CD4-positive, alpha-beta T cell (primary cell): ENCODE data around the gene MAPT. TPM values are rescaled to one million over a fixed set of nuclear protein-coding genes. Genes with fewer than 3 reads are reported as not detected.
"Not testable (repeated sequence)": the region's sequence is repeated elsewhere in the genome, so short reads cannot be mapped to it uniquely, and the experiment has no call there.

ENCODE experiments used
- ATAC-seq: fragments of 200-7000 bp; cut with Tn5 transposase; one replicate; pipeline ENCODE4 v1.10.0; 2022; ENCODE audit warnings: mild to moderate bottlenecking; ENCODE audit not compliant: poor library complexity
- CTCF ChIA-PET: fragments of 350-600 bp; sonication (Branson Sonifier 250); formaldehyde crosslinking; loops from one replicate; lab custom pipeline; 2021; ENCODE audit warnings: antibody characterized with exemption, inconsistent platforms; lab: Charles Lee
- POLR2A ChIA-PET: fragments of 350-600 bp; sonication (Branson Sonifier 250); formaldehyde crosslinking; loops from one replicate; lab custom pipeline; 2021; ENCODE audit warnings: antibody characterized with exemption, inconsistent platforms; lab: Charles Lee
- DNase-seq, 14 experiments: peaks; one replicate each; pipeline ENCODE4 v3.0.0-alpha.2; 2013 to 2020; ENCODE audit warnings: mixed read lengths in 2 of 14
- H3K27ac ChIP-seq, 2 donors: one replicate each; pipeline versions ENCODE4 v1.5.1 to v1.7.0; 2013; ENCODE audit warnings: low read length in 2 of 2, low read depth in 1 of 2, mild to moderate bottlenecking in 1 of 2
- H3K27me3 ChIP-seq, 2 experiments: 1 replicate in 1 of 2; 2 replicates in 1 of 2; pipeline versions ENCODE4 v1.6.1 to v1.7.0; 2013; ENCODE audit warnings: low read length in 2 of 2, control low read depth in 1 of 2, mild to moderate bottlenecking in 1 of 2, moderate library complexity in 1 of 2; ENCODE audit not compliant: insufficient read depth in 2 of 2, control insufficient read depth in 1 of 2
- H3K36me3 ChIP-seq: one replicate; pipeline ENCODE4 v1.6.1; 2013; ENCODE audit warnings: low read length, control low read depth; ENCODE audit not compliant: insufficient read depth
- H3K4me1 ChIP-seq: one replicate; pipeline ENCODE4 v1.6.1; 2013; ENCODE audit warnings: low read length, control low read depth; ENCODE audit not compliant: insufficient read depth
- H3K4me3 ChIP-seq: one replicate; pipeline ENCODE4 v1.5.1; 2013; ENCODE audit warnings: mild to moderate bottlenecking, low read length, moderate library complexity
- H3K9me3 ChIP-seq, 2 experiments: 1 replicate in 1 of 2; 2 replicates in 1 of 2; pipeline versions ENCODE4 v1.6.1 to v1.7.0; 2013; ENCODE audit warnings: low read length in 2 of 2, mild to moderate bottlenecking in 2 of 2, control low read depth in 1 of 2, moderate library complexity in 1 of 2; ENCODE audit not compliant: control insufficient read depth in 1 of 2, insufficient read depth in 1 of 2
- H3K27ac Mint-ChIP-seq: one replicate; pipeline ENCODE4 v1.8.0; 2020; ENCODE audit warnings: mixed read lengths
- H3K27me3 Mint-ChIP-seq: one replicate; pipeline ENCODE4 v1.8.0; 2021; ENCODE audit warnings: mixed read lengths
- H3K36me3 Mint-ChIP-seq: one replicate; pipeline ENCODE4 v1.8.0; 2021; ENCODE audit warnings: low read depth, mixed read lengths
- H3K4me1 Mint-ChIP-seq: one replicate; pipeline ENCODE4 v1.8.0; 2021; ENCODE audit warnings: low read depth, mixed read lengths
- H3K4me3 Mint-ChIP-seq: one replicate; pipeline ENCODE4 v1.8.0; 2020; ENCODE audit warnings: mild to moderate bottlenecking, mixed read lengths
- H3K9me3 Mint-ChIP-seq: one replicate; pipeline ENCODE4 v1.8.0; 2020; ENCODE audit warnings: mixed read lengths
- CTCF ChIP-seq: fragments of 200-600 bp; IDR thresholded peaks from one replicate; pipeline ENCODE4 v1.8.0; 2022; ENCODE audit warnings: antibody characterized with exemption, mild to moderate bottlenecking
- intact Hi-C, 2 experiments: fragments of 100-400 bp; cut with DNase I in 1 of 2; cut with micrococcal nuclease in 1 of 2; formaldehyde crosslinking; loops; one replicate each; pipeline versions ENCODE4 v1.15.1 to v1.9.0; 2023 to 2025; cut with DNase I, micrococcal nuclease
- total RNA-seq, 174 experiments: library from RNA in 2 of 174; stranded (reverse) in 2 of 174; gene quantifications; one replicate each; pipeline ENCODE4 v1.2.3 and lab custom pipeline; 2021 to 2026

The MAPT gene
- total RNA-seq, 2 experiments from 2014 or later = 0.41 to 0.53 TPM

- no peaks in the 10 kb centered on the region for H3K27me3 ChIP-seq
- no peak overlapping the region for H3K4me3 ChIP-seq
- H3K9me3 ChIP-seq = no peaks in the 10 kb centered on the region
- no peak for DNase-seq
- no peaks in the 10 kb centered on the region for H3K9me3 Mint-ChIP-seq
- intact Hi-C loops = loop anchor here (2.0 to 10.0 kb wide), 3 partner anchors 41 to 281 kb away; partner anchors contain the start of gene KANSL1 (in 1 of the 2)
- no peak overlapping the region for H3K4me3 Mint-ChIP-seq
- H3K27me3 Mint-ChIP-seq = peaks cover 5% of the 10 kb centered on the region
- TF ChIP-seq CTCF = no peak
- CTCF ChIA-PET = interaction anchor here (1.3 kb wide), 1 partner anchor 14 kb away, joined by 3 read pairs; no protein-coding TSS in a partner anchor
- ATAC-seq = no peak
- H3K27ac Mint-ChIP-seq = no peak overlapping the region
- no peaks in the 10 kb centered on the region for H3K36me3 ChIP-seq
- H3K4me1 Mint-ChIP-seq = no peaks in the 10 kb centered on the region
- POLR2A ChIA-PET = interaction anchor here (0.7 kb wide), 1 partner anchor 209 kb away, joined by 3 read pairs; no protein-coding TSS in a partner anchor
- no peak overlapping the region for H3K27ac ChIP-seq
- no peaks in the 10 kb centered on the region for H3K36me3 Mint-ChIP-seq
- H3K4me1 ChIP-seq = peaks cover 7% of the 10 kb centered on the region
Measured at GRCh38 chr17:46003907-46004748, 109.8 kb downstream of the MAPT start.

GRCh38 chr17:46006082-46006481, 111.7 kb downstream of the MAPT start:
- H3K27me3 ChIP-seq, H3K27ac Mint-ChIP-seq, POLR2A ChIA-PET, DNase-seq, H3K27me3 Mint-ChIP-seq, H3K4me3 Mint-ChIP-seq, H3K36me3 Mint-ChIP-seq, H3K9me3 ChIP-seq, H3K36me3 ChIP-seq, H3K4me1 ChIP-seq, ATAC-seq, CTCF ChIA-PET, H3K9me3 Mint-ChIP-seq, H3K4me1 Mint-ChIP-seq, H3K27ac ChIP-seq, H3K4me3 ChIP-seq: not testable (repeated sequence)
- intact Hi-C loops = loop anchor here (10.0 kb wide), 1 partner anchor 279 kb away; no protein-coding TSS in a partner anchor

GRCh38 chr17:46007461-46007965, 113.2 kb downstream of the MAPT start:
- no peaks in the 10 kb centered on the region for H3K4me1 Mint-ChIP-seq
- POLR2A ChIA-PET = no interaction called here

More at GRCh38 chr17:46007461-46007965, 113.2 kb downstream of the MAPT start:
- Mint-ChIP-seq H3K4me3 (no peak overlapping the region), H3K27ac (no peak overlapping the region), H3K27me3 (peaks cover 5% of the 10 kb centered on the region), H3K36me3 (no peaks in the 10 kb centered on the region), H3K9me3 (no peaks in the 10 kb centered on the region)
- no peak for ATAC-seq
- no peak for DNase-seq
- Histone ChIP-seq H3K4me1 (peaks cover 3% of the 10 kb centered on the region), H3K36me3 (no peaks in the 10 kb centered on the region), H3K9me3 (no peaks in the 10 kb centered on the region), H3K27me3 (no peaks in the 10 kb centered on the region), H3K27ac (no peak overlapping the region), H3K4me3 (no peak overlapping the region)
- intact Hi-C loops = loop anchor here (10.0 kb wide), 1 partner anchor 277 kb away; no protein-coding TSS in a partner anchor
- TF ChIP-seq CTCF = no peak
- CTCF ChIA-PET = interaction anchor here (0.8 kb wide), 1 partner anchor 55 kb away, joined by 3 read pairs; no protein-coding TSS in a partner anchor
